ENCODE data around the gene ARMC10.

ARMC10 gene

DNA sequence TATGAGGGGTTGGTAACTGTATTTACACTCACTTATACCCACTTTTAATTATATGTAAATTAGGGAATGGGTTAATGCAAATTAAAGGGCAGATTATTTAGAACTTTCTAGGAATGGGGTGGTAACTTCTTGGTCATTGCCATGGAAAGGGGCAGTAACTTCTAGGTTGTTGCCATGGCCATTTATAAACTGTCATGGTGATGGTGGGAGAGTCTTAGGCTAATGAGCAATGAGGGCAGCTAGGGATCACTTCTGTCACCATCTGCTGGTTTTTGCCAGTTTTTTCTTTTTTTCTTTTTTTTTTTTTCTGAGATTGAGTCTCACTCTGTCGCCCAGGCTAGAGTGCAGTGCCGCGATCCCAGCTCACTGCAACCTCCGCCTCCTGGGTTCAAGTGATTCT, 40.8 kb downstream of the ARMC10 start:
- H3K4me3 ChIP-seq (ENCODE audit: low read depth, low read length) = no peak overlapping the region
- TF ChIP-seq, protein P1, sequence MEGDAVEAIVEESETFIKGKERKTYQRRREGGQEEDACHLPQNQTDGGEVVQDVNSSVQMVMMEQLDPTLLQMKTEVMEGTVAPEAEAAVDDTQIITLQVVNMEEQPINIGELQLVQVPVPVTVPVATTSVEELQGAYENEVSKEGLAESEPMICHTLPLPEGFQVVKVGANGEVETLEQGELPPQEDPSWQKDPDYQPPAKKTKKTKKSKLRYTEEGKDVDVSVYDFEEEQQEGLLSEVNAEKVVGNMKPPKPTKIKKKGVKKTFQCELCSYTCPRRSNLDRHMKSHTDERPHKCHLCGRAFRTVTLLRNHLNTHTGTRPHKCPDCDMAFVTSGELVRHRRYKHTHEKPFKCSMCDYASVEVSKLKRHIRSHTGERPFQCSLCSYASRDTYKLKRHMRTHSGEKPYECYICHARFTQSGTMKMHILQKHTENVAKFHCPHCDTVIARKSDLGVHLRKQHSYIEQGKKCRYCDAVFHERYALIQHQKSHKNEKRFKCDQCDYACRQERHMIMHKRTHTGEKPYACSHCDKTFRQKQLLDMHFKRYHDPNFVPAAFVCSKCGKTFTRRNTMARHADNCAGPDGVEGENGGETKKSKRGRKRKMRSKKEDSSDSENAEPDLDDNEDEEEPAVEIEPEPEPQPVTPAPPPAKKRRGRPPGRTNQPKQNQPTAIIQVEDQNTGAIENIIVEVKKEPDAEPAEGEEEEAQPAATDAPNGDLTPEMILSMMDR (conservative IDR thresholded peaks at IDR 0.05; ENCODE audit: low read depth, low read length) = no peak
- no peak for DNase-seq (ENCODE audit: low read depth)

DNA sequence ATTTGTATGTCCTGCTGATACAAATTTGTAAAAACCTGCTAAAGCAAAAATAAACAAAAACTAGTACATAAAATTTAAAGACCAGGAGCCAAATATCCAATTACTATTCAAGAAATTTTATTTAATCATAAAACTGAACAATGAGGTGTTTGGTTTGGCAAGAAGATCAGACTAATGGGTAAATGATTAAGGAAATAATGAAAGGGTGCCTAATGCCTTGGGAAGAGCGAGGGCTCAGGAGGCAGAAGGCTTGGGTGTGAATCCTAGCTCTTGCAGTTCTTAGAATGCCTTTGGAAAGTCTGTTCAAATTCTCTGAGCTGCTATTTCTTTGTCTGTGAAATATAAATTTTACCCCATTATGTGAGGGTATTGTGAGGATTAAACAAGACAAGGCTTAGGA, 41.6 kb downstream of the ARMC10 start:
- no peak overlapping the region for H3K4me3 ChIP-seq (ENCODE audit: low read depth, low read length)
- TF ChIP-seq, protein P1 (conservative IDR thresholded peaks at IDR 0.05; ENCODE audit: low read depth, low read length) = no peak
- no peak for DNase-seq (ENCODE audit: low read depth)

DNA sequence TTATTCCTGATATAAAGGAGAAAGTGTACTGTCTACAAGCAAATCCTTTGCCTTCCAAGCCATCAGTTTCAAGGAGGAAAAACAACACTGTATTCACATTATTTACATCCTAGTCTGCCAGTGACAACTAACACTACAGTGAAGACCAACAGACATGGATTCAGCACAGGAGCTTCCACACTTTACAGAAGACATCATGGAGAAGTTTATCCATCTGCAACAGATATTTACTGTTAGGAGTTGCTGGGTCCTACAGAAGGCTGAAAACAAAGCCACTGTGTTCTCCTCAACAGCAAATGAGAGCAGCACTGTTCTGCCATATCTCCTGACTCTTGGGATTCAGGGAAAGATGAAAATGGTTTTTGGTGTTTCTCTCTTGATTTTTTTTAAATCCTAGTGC, 42.1 kb downstream of the ARMC10 start:
- TF ChIP-seq, protein P1 (conservative IDR thresholded peaks at IDR 0.05; ENCODE audit: low read depth, low read length) = no peak
- no peak overlapping the region for H3K4me3 ChIP-seq (ENCODE audit: low read depth, low read length)
- DNase-seq (ENCODE audit: low read depth) = no peak

DNA sequence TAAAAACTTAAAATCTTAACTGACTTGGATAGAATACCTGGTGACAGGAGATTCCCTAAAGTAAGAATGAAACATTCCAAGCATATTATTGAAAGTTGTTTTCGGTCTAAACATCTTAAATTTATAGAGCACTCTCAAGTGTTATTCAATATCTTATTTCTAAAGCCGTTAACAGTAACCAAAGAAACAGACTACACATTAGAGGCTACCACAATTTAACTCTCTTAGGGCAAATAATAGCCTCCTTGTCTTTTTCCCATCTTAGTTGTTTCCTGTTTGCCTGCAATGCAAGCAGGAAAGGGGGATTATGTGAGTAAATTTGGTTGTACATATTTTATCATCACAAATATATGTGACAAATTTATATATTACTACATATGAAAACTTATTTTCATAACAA, 42.5 kb downstream of the ARMC10 start:
- TF ChIP-seq, protein P1 (conservative IDR thresholded peaks at IDR 0.05; ENCODE audit: low read depth, low read length) = no peak
- no peak for DNase-seq (ENCODE audit: low read depth)

DNA sequence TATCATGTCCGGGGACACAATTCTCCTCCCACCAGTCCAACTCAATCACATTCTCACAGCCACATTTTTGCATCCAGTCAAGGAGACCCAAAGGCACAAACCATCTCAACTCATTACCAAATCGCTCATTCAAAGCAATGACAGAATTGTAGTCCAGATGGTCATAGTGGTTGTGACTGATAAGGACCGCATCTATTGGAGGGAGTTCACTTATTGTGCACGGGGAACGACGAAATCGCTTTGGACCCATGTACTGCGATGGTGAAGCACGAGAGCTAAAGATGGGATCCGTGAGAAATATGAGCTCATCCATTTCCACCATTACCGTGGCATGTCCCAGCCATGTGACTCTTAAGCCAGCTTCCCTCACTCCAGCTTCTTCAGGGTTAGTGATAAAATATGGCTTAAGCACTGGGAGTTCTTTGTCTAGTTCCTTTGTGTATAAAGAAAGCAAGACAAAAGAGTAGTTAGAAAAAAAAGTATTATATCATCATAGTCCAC, 44.9 kb downstream of the ARMC10 start:
- TF ChIP-seq, protein P1 (conservative IDR thresholded peaks at IDR 0.05; ENCODE audit: low read depth, low read length) = no peak
- H3K4me3 ChIP-seq (ENCODE audit: low read depth, low read length) = no peak overlapping the region
- DNase-seq (ENCODE audit: low read depth) = no peak

More for the DNA sequence above, 42.5 kb downstream of the ARMC10 start:
- H3K4me3 ChIP-seq (ENCODE audit: low read depth, low read length) = no peak overlapping the region

DNA sequence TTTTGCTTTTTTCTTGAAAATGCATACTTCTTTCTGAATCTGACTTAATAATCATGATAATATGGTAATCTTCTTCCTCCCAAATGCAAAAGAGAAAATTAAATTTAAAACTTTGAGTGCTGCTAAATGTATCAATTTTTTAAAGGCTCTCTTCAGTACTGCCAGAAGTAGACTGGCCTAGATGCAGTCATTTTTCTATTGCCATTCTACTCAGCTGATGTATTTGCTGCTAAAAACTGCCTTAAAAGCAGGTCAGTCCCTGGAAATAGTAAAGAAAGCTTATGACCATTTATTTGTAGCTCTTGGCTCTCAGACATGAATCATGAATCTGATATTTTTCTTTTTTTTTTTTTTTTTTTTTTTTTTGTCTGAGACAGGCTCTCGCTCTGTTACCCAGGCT, 45.4 kb downstream of the ARMC10 start:
- no peak overlapping the region for H3K4me3 ChIP-seq (ENCODE audit: low read depth, low read length)
- DNase-seq (ENCODE audit: low read depth) = peak; percentile 35
- TF ChIP-seq, protein P1 (conservative IDR thresholded peaks at IDR 0.05; ENCODE audit: low read depth, low read length) = no peak

DNA sequence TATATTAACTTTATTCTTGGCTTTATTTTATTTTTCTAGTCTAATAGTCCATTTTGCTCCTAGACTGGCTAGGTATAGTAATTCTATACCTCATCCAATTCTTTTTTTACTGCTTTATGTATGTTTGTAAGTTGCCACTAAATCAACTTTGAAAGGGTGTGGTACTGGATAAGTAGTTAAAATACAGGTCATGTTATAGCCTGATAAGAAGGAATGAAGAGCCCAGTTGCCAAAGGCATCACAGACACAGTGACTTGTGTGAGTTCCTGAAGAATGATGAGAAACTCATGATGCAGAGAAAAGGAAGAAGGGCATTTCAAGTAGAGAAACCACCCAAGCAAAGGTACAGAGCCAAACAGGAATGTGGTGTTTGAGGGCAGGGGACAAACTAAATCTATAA, 46.7 kb downstream of the ARMC10 start:
- TF ChIP-seq, protein P1 (conservative IDR thresholded peaks at IDR 0.05; ENCODE audit: low read depth, low read length) = no peak
- no peak overlapping the region for H3K4me3 ChIP-seq (ENCODE audit: low read depth, low read length)
- DNase-seq (ENCODE audit: low read depth) = no peak
